GM23338 (cell line): ENCODE data around the gene FIGNL1. TPM values are rescaled to one million over a fixed set of nuclear protein-coding genes. Genes with fewer than 3 reads are reported as not detected.

Experiments
- ATAC-seq: fragments of 200-7000 bp; cut with Tn5 transposase; 3 replicates; pipeline ENCODE4 v1.9.1; 2020
- DNase-seq: peaks from one replicate; pipeline ENCODE4 v3.0.0-alpha.2; 2015; ENCODE audit warnings: low spot score
- H2AFZ ChIP-seq: fragments of 200-600 bp; sonication (generic); 2 replicates; pipeline ENCODE4 v1.8.0; 2016; ENCODE audit warnings: antibody characterized with exemption, mild to moderate bottlenecking, moderate library complexity
- H3F3A ChIP-seq: fragments of 200-600 bp; sonication (generic); replicated peaks from 2 replicates; pipeline ENCODE4 v1.8.0; 2017; ENCODE audit warnings: antibody characterized with exemption, mixed run types, low read depth
- H3K27ac ChIP-seq: fragments of 200-600 bp; sonication (generic); 2 replicates; pipeline ENCODE4 v1.6.1; 2016; ENCODE audit warnings: low read depth
- H3K27me3 ChIP-seq: fragments of 200-600 bp; sonication (generic); 2 replicates; pipeline ENCODE4 v1.8.0; 2016; ENCODE audit warnings: mild to moderate bottlenecking, mixed run types, moderate library complexity; ENCODE audit not compliant: insufficient read depth
- H3K36me3 ChIP-seq: fragments of 200-600 bp; sonication (generic); 2 replicates; pipeline ENCODE4 v1.8.0; 2016; ENCODE audit warnings: mild to moderate bottlenecking; ENCODE audit not compliant: insufficient read depth
- H3K4me1 ChIP-seq: fragments of 200-600 bp; sonication (generic); 2 replicates; pipeline ENCODE4 v1.8.0; 2016; ENCODE audit warnings: mild to moderate bottlenecking, moderate library complexity; ENCODE audit not compliant: insufficient read depth
- H3K4me2 ChIP-seq: fragments of 200-600 bp; sonication (generic); 2 replicates; pipeline ENCODE4 v1.7.1; 2017; ENCODE audit warnings: mixed run types
- H3K4me3 ChIP-seq: fragments of 200-600 bp; sonication (generic); 2 replicates; pipeline ENCODE4 v1.6.1; 2016; ENCODE audit warnings: mixed run types
- H3K79me2 ChIP-seq: fragments of 200-600 bp; sonication (generic); replicated peaks from 2 replicates; pipeline ENCODE4 v1.8.0; 2017; ENCODE audit warnings: mild to moderate bottlenecking; ENCODE audit not compliant: insufficient read depth
- H3K9me2 ChIP-seq: fragments of 200-600 bp; sonication (generic); 2 replicates; pipeline ENCODE4 v1.8.0; 2017; ENCODE audit not compliant: insufficient read depth
- H4K20me1 ChIP-seq: fragments of 200-600 bp; sonication (generic); replicated peaks from 2 replicates; pipeline ENCODE4 v1.8.0; 2017; ENCODE audit warnings: mild to moderate bottlenecking; ENCODE audit not compliant: insufficient read depth
- H3K27ac Mint-ChIP-seq: 2 replicates; pipeline ENCODE4 v1.8.0; 2020; ENCODE audit warnings: inconsistent platforms, mild to moderate bottlenecking, moderate library complexity, mixed read lengths
- H3K27me3 Mint-ChIP-seq: 3 replicates; pipeline ENCODE4 v1.8.0; 2022; ENCODE audit warnings: low read depth, mild to moderate bottlenecking, moderate library complexity, mixed read lengths, inconsistent platforms; ENCODE audit not compliant: insufficient read depth, poor library complexity
- H3K36me3 Mint-ChIP-seq: 3 replicates; pipeline ENCODE4 v1.8.0; 2021; ENCODE audit warnings: low read depth, mild to moderate bottlenecking, inconsistent platforms, moderate library complexity, mixed read lengths
- H3K4me1 Mint-ChIP-seq: 3 replicates; pipeline ENCODE4 v1.8.0; 2020; ENCODE audit warnings: mild to moderate bottlenecking, inconsistent platforms, mixed read lengths
- H3K4me3 Mint-ChIP-seq: 3 replicates; pipeline ENCODE4 v1.8.0; 2021; ENCODE audit warnings: moderate library complexity, mild to moderate bottlenecking, inconsistent platforms, mixed read lengths
- H3K9me3 Mint-ChIP-seq: 3 replicates; pipeline ENCODE4 v1.8.0; 2020; ENCODE audit warnings: moderate library complexity, mild to moderate bottlenecking, inconsistent platforms, mixed read lengths
- CREB1 ChIP-seq: fragments of 250-450 bp; sonication (Bioruptor Pico); IDR thresholded peaks from 2 replicates; pipeline ENCODE4 v1.5.0; 2020; ENCODE audit warnings: low read depth, mild to moderate bottlenecking, moderate library complexity
- EZH2 ChIP-seq: fragments of 200-600 bp; sonication (generic); IDR thresholded peaks from one replicate; pipeline ENCODE4 v1.8.0; 2017; ENCODE audit warnings: antibody characterized with exemption, mild to moderate bottlenecking, low read depth; ENCODE audit not compliant: unreplicated experiment
- EZH2phosphoT487 ChIP-seq: fragments of 200-600 bp; sonication (generic); IDR thresholded peaks from one replicate; pipeline ENCODE4 v1.8.1; 2018; ENCODE audit warnings: antibody characterized with exemption; ENCODE audit not compliant: unreplicated experiment
- JUNB ChIP-seq: IDR thresholded peaks from one replicate; pipeline ENCODE4 v1.6.1; 2016; ENCODE audit warnings: antibody characterized with exemption; ENCODE audit not compliant: unreplicated experiment
- NANOG ChIP-seq: IDR thresholded peaks from 2 replicates; pipeline ENCODE4 v1.6.1; 2016; ENCODE audit warnings: antibody characterized with exemption, borderline replicate concordance
- POLR2AphosphoS5 ChIP-seq: IDR thresholded peaks from 2 replicates; pipeline ENCODE4 v1.6.1; 2016; ENCODE audit warnings: antibody characterized with exemption, low read depth
- STAT1 ChIP-seq: IDR thresholded peaks from one replicate; pipeline ENCODE4 v1.6.1; 2016; ENCODE audit warnings: antibody characterized with exemption; ENCODE audit not compliant: unreplicated experiment
- ZNF331 ChIP-seq: fragments of 250-450 bp; sonication (Bioruptor Pico); IDR thresholded peaks from 2 replicates; pipeline ENCODE4 v1.5.0; 2020; ENCODE audit warnings: low read depth, mild to moderate bottlenecking, moderate library complexity
- ZNF462 ChIP-seq: fragments of 250-450 bp; sonication (Bioruptor Pico); IDR thresholded peaks from 2 replicates; pipeline ENCODE4 v1.5.0; 2020; ENCODE audit warnings: mild to moderate bottlenecking, moderate library complexity
- polyA plus RNA-seq: library from polyadenylated mRNA; unstranded; fragments of >200 nt; fragmentation: Nextera tagmentation; extraction: Ambion mirVana; gene quantifications from 2 replicates; pipeline ENCODE4 v1.2.1, GENCODE V29; 2016
- total RNA-seq: library from RNA; depleted of rRNA; stranded (reverse); fragments of >200 nt; shearing (Covaris generic); gene quantifications from 2 replicates; pipeline ENCODE4 v1.2.3, GENCODE V29; 2014
- TF ChIP-seq, protein P1 (sequence below): IDR thresholded peaks from 2 replicates; pipeline ENCODE4 v1.6.1; 2016; ENCODE audit warnings: antibody characterized with exemption

FIGNL1 gene
- total and polyA plus RNA-seq, 2 experiments from 2014 or later: 6.6 to 24.9 TPM

DNA sequence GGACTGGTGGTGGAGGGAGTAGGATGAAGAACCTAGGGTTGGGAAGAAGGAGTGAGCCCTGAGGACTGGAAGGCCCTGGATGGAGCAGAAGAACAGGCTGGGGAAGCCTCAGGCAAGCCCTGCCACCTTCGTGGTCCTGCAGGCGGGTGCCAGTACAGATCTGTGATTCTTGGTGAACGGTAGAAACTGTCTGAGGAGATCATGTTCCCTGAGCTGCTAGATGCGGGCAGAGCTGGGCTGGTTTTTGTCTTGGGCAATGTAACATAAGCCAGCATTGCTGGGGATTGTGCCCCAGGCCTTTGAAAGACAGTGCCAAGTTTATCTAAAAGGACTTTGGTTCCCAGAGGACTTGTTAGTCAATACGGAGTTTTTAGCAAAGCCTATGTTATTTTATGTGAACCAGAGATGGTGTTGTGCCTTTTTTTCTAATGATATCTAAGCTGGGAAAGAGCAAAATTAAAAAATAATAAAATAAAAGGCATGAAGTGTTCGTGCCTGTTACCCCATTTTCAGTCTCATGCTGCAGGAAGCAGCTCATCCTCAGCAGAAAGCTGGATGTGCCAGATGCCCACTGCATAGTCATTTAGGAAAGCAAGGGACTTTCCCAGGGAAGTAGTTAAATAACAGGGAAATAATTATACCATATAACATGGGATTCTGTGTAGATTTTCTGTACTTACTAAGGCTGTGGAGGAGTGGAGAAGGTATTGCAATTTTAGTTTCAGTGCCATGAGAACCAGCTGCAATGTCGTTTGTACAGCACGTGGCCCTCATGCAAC lies 24.4 kb upstream of the FIGNL1 start (continued):
- TF ChIP-seq JUNB (no peak), ZNF331 (no peak), NANOG (no peak), EZH2 (no peak), EZH2phosphoT487 (no peak)

DNA sequence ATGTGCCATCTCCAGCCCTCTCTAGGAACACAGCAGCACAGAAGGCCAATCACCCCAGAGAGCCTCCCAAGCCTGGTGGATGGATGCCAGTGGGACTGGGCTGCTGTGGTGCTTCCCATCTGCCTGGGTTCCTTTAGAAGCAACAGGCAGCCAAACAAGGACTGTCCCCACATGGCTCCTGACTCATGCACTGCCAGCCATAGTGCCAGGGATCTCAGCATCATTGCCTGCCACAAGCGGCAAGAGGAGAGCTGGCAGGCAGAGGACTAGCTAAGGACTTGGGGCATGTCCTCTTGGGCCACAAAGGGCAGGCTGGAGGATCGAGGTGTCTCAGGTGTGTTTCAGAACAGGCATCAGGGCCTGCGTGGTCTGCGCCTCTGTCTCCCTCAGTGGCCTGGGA lies 23.4 kb upstream of the FIGNL1 start:
- ATAC-seq (no peak), DNase-seq (no peak)
- H3K9me2 ChIP-seq: no peaks in the 10 kb centered on the region
- no peak overlapping the region for H3K4me3 ChIP-seq
- no peak overlapping the region for H3K4me2 ChIP-seq
- Mint-ChIP-seq H3K4me1 (peaks cover 10% of the 10 kb centered on the region; the same call in 2 of the 3 replicates), H3K27ac (no peak overlapping the region; the same call in 1 of the 2 replicates), H3K36me3 (no peaks in the 10 kb centered on the region), H3K27me3 (peaks cover 5% of the 10 kb centered on the region), H3K4me3 (no peak overlapping the region), H3K9me3 (no peaks in the 10 kb centered on the region; the same call in 2 of the 3 replicates)
- no peaks in the 10 kb centered on the region for H3K36me3 ChIP-seq
- no peaks in the 10 kb centered on the region for H3K27me3 ChIP-seq
- H2AFZ ChIP-seq: no peak overlapping the region
- H3F3A ChIP-seq: no peaks in the 10 kb centered on the region
- TF ChIP-seq STAT1 (no peak), EZH2phosphoT487 (no peak), NANOG (no peak), POLR2AphosphoS5 (no peak), CREB1 (CRISPR knock-in tag) (no peak), JUNB (no peak), EZH2 (no peak), ZNF462 (CRISPR knock-in tag) (no peak)
- TF ChIP-seq, protein P1, sequence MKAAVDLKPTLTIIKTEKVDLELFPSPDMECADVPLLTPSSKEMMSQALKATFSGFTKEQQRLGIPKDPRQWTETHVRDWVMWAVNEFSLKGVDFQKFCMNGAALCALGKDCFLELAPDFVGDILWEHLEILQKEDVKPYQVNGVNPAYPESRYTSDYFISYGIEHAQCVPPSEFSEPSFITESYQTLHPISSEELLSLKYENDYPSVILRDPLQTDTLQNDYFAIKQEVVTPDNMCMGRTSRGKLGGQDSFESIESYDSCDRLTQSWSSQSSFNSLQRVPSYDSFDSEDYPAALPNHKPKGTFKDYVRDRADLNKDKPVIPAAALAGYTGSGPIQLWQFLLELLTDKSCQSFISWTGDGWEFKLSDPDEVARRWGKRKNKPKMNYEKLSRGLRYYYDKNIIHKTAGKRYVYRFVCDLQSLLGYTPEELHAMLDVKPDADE: no peak
- H4K20me1 ChIP-seq: no peaks in the 10 kb centered on the region
- no peaks in the 10 kb centered on the region for H3K4me1 ChIP-seq
- H3K27ac ChIP-seq: no peak overlapping the region
- H3K79me2 ChIP-seq: no peaks in the 10 kb centered on the region
